ENCODE data around the gene OTC. TPM values are rescaled to one million over a fixed set of nuclear protein-coding genes. Genes with fewer than 3 reads are reported as not detected.

Gene OTC
- total and polyA plus RNA-seq, 2 donors (not counting 1 experiment from before 2014, with no cell fraction given) = not detected

DNA sequence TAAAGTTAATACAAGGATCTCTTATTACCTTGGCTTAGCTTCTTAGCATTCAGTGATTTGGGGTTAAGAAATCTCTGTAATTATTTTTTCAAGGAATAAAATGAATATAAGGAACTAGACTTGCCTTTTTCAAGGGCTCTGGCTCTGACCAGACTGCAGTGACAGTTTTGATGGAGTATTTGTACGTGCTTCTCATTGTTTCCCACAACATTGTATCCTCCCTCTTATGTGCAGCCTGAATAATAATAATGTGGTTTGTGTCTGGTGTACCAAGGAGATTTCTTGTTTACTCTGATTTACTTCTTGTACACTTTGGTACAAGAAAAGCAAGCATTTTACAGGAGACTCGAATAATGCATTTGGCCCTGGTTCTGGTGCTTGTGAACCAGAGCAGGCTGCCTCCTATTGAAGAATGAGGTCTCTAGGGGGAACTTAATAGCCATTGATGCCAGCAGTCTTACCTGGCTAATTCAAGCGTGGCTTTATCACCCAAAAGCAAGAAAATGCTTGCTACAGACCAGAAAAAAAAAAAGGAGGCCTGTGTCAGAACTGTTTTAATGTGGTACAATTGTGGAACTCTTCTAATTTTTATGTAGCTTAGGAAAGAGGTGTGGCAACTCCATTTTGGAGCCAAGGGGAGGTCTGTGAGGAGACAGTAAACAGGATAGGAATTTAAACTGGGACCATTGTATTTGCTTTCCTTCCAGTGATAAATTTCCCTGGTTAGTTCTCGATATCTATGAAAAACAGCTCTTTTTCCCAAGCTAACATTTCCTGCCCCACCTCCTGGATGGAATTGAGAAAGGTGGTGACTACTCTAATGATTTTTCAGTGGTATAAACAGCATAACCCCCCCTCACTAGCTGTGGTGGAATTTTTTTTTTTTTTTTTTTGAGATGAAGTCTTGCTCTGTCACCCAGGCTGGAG is 5.6 kb downstream of the OTC start:
- ATAC-seq (ENCODE audit: low read depth) = no peak
- no peaks in the 10 kb centered on the region for H3K4me1 Mint-ChIP-seq
- intact Hi-C loops (cut with micrococcal nuclease) = no loop called here

More for the DNA sequence above, 5.6 kb downstream of the OTC start:
- ChIA-PET CTCF (no interaction called here), POLR2A (no interaction called here)
- TF ChIP-seq EZH2 (IDR thresholded peaks at IDR 0.05; ENCODE audit: borderline replicate concordance, insufficient read depth, low read depth, low read length, poor library complexity, severe bottlenecking) (no peak), CTCF (IDR thresholded peaks at IDR 0.05) (no peak)
- no peak for DNase-seq
- no peak overlapping the region for H3K4me2 ChIP-seq (replicated peaks; ENCODE audit: low read depth, low read length, poor library complexity, severe bottlenecking)
- no peaks in the 10 kb centered on the region for H4K20me1 ChIP-seq (ENCODE audit: control insufficient read depth, insufficient read depth, low read length, poor library complexity, severe bottlenecking)
- no peaks in the 10 kb centered on the region for H3K27me3 Mint-ChIP-seq
- H3K4me3 ChIP-seq (ENCODE audit: control extremely low read depth in 1 of 5, extremely low read depth in 1 of 5, insufficient read depth in 1 of 5, low read depth in 2 of 5, low read length in 4 of 5) = no peak overlapping the region
- H3K36me3 ChIP-seq (replicated peaks in 1 of 2; ENCODE audit: control extremely low read depth in 1 of 2, control insufficient read depth in 1 of 2, extremely low read depth in 1 of 2, insufficient read depth in 2 of 2, low read length in 1 of 2) = no peaks in the 10 kb centered on the region
- WGBS (ENCODE audit: insufficient coverage) = no CpG with 5 or more reads among the region's 4 CpGs
- no peak overlapping the region for H3K27ac ChIP-seq (ENCODE audit: low read length in 2 of 2)
- H3K9me3 Mint-ChIP-seq (ENCODE audit: insufficient read depth) = no peaks in the 10 kb centered on the region
- H3K9ac ChIP-seq (ENCODE audit: low read length) = no peak overlapping the region
- no peaks in the 10 kb centered on the region for H3K27me3 ChIP-seq (replicated peaks in 1 of 4; ENCODE audit: control extremely low read depth in 1 of 4, control insufficient read depth in 3 of 4, insufficient read depth in 4 of 4, low read length in 3 of 4)
- no peaks in the 10 kb centered on the region for H3K9me3 ChIP-seq (ENCODE audit: control extremely low read depth in 1 of 3, control insufficient read depth in 2 of 3, insufficient read depth in 1 of 3, low read length in 2 of 3)
- H3K27ac Mint-ChIP-seq = no peak overlapping the region
- no peak overlapping the region for H2AFZ ChIP-seq (ENCODE audit: insufficient read depth, low read depth, low read length, poor library complexity, severe bottlenecking)
- H3K4me1 ChIP-seq (ENCODE audit: control insufficient read depth in 2 of 2, insufficient read depth in 2 of 2, low read length in 2 of 2) = no peaks in the 10 kb centered on the region
- no peaks in the 10 kb centered on the region for H3K79me2 ChIP-seq (ENCODE audit: control insufficient read depth, insufficient read depth, low read length)
- no peak overlapping the region for H3K4me3 Mint-ChIP-seq

Measured in B cell (primary cell).